Adipocyte (in vitro differentiated cells): ENCODE measurements around the gene TARS3.

Source experiments
- DNase-seq: peaks from one replicate; pipeline ENCODE4 v3.0.0-alpha.2; 2015; ENCODE audit warnings: low read depth
- H3K27me3 ChIP-seq: replicated peaks from 2 replicates; pipeline ENCODE4 v1.7.0; 2013; ENCODE audit warnings: mild to moderate bottlenecking, low read length, moderate library complexity; ENCODE audit not compliant: control insufficient read depth, insufficient read depth
- H3K36me3 ChIP-seq: 2 replicates; pipeline ENCODE4 v1.7.0; 2013; ENCODE audit warnings: low read length, mild to moderate bottlenecking, moderate library complexity; ENCODE audit not compliant: control insufficient read depth, insufficient read depth, severe bottlenecking
- H3K4me1 ChIP-seq: 2 replicates; pipeline ENCODE4 v1.7.0; 2013; ENCODE audit warnings: mild to moderate bottlenecking, low read length, moderate library complexity; ENCODE audit not compliant: control insufficient read depth, insufficient read depth
- H3K4me3 ChIP-seq: 2 replicates; pipeline ENCODE4 v1.7.0; 2013; ENCODE audit warnings: mild to moderate bottlenecking, low read length, moderate library complexity
- H3K9ac ChIP-seq: 2 replicates; pipeline ENCODE4 v1.7.0; 2013; ENCODE audit warnings: mild to moderate bottlenecking, low read length, moderate library complexity
- H3K9me3 ChIP-seq: 2 replicates; pipeline ENCODE4 v1.7.0; 2013; ENCODE audit warnings: mild to moderate bottlenecking, low read length, moderate library complexity; ENCODE audit not compliant: control insufficient read depth

TARS3 gene

GRCh38 chr15:101619615-101619865, 104.7 kb downstream of the TARS3 start:
- DNase-seq, result no peak
- Histone ChIP-seq H3K9ac (no peak overlapping the region), H3K9me3 (peaks cover 4% of the 10 kb centered on the region), H3K36me3 (no peaks in the 10 kb centered on the region), H3K27me3 (no peaks in the 10 kb centered on the region), H3K4me1 (peaks cover 38% of the 10 kb centered on the region), H3K4me3 (no peak overlapping the region)

- Histone ChIP-seq H3K9me3 (peaks cover 4% of the 10 kb centered on the region), H3K36me3 (no peaks in the 10 kb centered on the region), H3K4me1 (peaks cover 38% of the 10 kb centered on the region), H3K4me3 (no peak overlapping the region), H3K27me3 (no peaks in the 10 kb centered on the region), H3K9ac (no peak overlapping the region)
- DNase-seq, result no peak
Measured at GRCh38 chr15:101618851-101619614, 105.2 kb downstream of the TARS3 start.

GRCh38 chr15:101618076-101618475, 106.2 kb downstream of the TARS3 start:
- DNase-seq, result no peak
- Histone ChIP-seq H3K27me3 (no peaks in the 10 kb centered on the region), H3K4me1 (peaks cover 43% of the 10 kb centered on the region), H3K36me3 (no peaks in the 10 kb centered on the region), H3K9ac (no peak overlapping the region), H3K9me3 (no peaks in the 10 kb centered on the region), H3K4me3 (no peak overlapping the region)

GRCh38 chr15:101617390-101617965, 106.8 kb downstream of the TARS3 start:
- no peak for DNase-seq
- Histone ChIP-seq H3K4me1 (peaks cover 46% of the 10 kb centered on the region), H3K9me3 (no peaks in the 10 kb centered on the region), H3K27me3 (no peaks in the 10 kb centered on the region), H3K9ac (no peak overlapping the region), H3K4me3 (no peak overlapping the region), H3K36me3 (no peaks in the 10 kb centered on the region)

- Histone ChIP-seq H3K9ac (no peak overlapping the region), H3K4me1 (peaks cover 46% of the 10 kb centered on the region), H3K36me3 (no peaks in the 10 kb centered on the region), H3K4me3 (peak overlapping the region; percentile 26), H3K9me3 (no peaks in the 10 kb centered on the region), H3K27me3 (no peaks in the 10 kb centered on the region)
- DNase-seq, result peak; percentile 35
Measured at GRCh38 chr15:101615986-101616848, 108.1 kb downstream of the TARS3 start.

- DNase-seq, result no peak
- H3K27me3 ChIP-seq, result no peaks in the 10 kb centered on the region
- H3K4me1 ChIP-seq, result peaks cover 46% of the 10 kb centered on the region
- H3K9ac ChIP-seq, result no peak overlapping the region
- no peaks in the 10 kb centered on the region for H3K36me3 ChIP-seq
- no peaks in the 10 kb centered on the region for H3K9me3 ChIP-seq
- H3K4me3 ChIP-seq, result peak overlapping the region; percentile 26
Measured at GRCh38 chr15:101615414-101615985, 108.8 kb downstream of the TARS3 start.

GRCh38 chr15:101614761-101615160, 109.5 kb downstream of the TARS3 start:
- peaks cover 2% of the 10 kb centered on the region for H3K27me3 ChIP-seq
- H3K36me3 ChIP-seq, result no peaks in the 10 kb centered on the region
- H3K9ac ChIP-seq, result no peak overlapping the region
- no peak for DNase-seq
- H3K9me3 ChIP-seq, result no peaks in the 10 kb centered on the region
- no peak overlapping the region for H3K4me3 ChIP-seq
- H3K4me1 ChIP-seq, result peaks cover 46% of the 10 kb centered on the region

- Histone ChIP-seq H3K9me3 (no peaks in the 10 kb centered on the region), H3K9ac (no peak overlapping the region), H3K36me3 (no peaks in the 10 kb centered on the region), H3K4me3 (no peak overlapping the region), H3K4me1 (peaks cover 46% of the 10 kb centered on the region), H3K27me3 (peaks cover 7% of the 10 kb centered on the region)
- no peak for DNase-seq
Measured at GRCh38 chr15:101614001-101614585, 110.2 kb downstream of the TARS3 start.

GRCh38 chr15:101613130-101614000, 110.9 kb downstream of the TARS3 start:
- Histone ChIP-seq H3K27me3 (peaks cover 7% of the 10 kb centered on the region), H3K4me1 (peaks cover 43% of the 10 kb centered on the region), H3K36me3 (no peaks in the 10 kb centered on the region), H3K9ac (no peak overlapping the region), H3K4me3 (no peak overlapping the region), H3K9me3 (no peaks in the 10 kb centered on the region)
- DNase-seq, result no peak

GRCh38 chr15:101612676-101613075, 111.6 kb downstream of the TARS3 start:
- Histone ChIP-seq H3K9me3 (no peaks in the 10 kb centered on the region), H3K9ac (no peak overlapping the region), H3K36me3 (no peaks in the 10 kb centered on the region), H3K4me1 (peaks cover 36% of the 10 kb centered on the region), H3K27me3 (peaks cover 7% of the 10 kb centered on the region), H3K4me3 (no peak overlapping the region)
- no peak for DNase-seq
